DOHH2 (cell line): ENCODE measurements around the gene ANKDD1A.

Source experiments
- H3F3A ChIP-seq: fragments of 200-600 bp; sonication (generic), shearing (Covaris generic); 2 replicates; pipeline ENCODE4 v1.6.0; 2016; ENCODE audit warnings: antibody characterized with exemption, mild to moderate bottlenecking; ENCODE audit not compliant: control insufficient read depth, insufficient read depth
- H3K27ac ChIP-seq: fragments of 200-600 bp; sonication (generic); 2 replicates; pipeline ENCODE4 v1.5.1; 2014; ENCODE audit warnings: low read depth, mild to moderate bottlenecking, low read length, moderate library complexity
- H3K27me3 ChIP-seq: fragments of 200-600 bp; sonication (generic); 2 replicates; pipeline ENCODE4 v1.6.1; 2014; ENCODE audit warnings: mild to moderate bottlenecking, low read length, mixed read lengths; ENCODE audit not compliant: control insufficient read depth
- H3K36me3 ChIP-seq: fragments of 200-600 bp; sonication (generic); 2 replicates; pipeline ENCODE4 v1.6.1; 2014; ENCODE audit warnings: mild to moderate bottlenecking, low read length, moderate library complexity, mixed read lengths; ENCODE audit not compliant: control insufficient read depth
- H3K4me1 ChIP-seq: fragments of 200-600 bp; sonication (generic); 2 replicates; pipeline ENCODE4 v1.6.1; 2014; ENCODE audit warnings: mild to moderate bottlenecking, low read length, mixed read lengths; ENCODE audit not compliant: control insufficient read depth
- H3K4me2 ChIP-seq: fragments of 200-600 bp; sonication (generic); 2 replicates; pipeline ENCODE4 v1.6.0; 2014; ENCODE audit warnings: mild to moderate bottlenecking, low read length, moderate library complexity
- H3K4me3 ChIP-seq: fragments of 200-600 bp; sonication (generic); 2 replicates; pipeline ENCODE4 v1.5.1; 2014; ENCODE audit warnings: mild to moderate bottlenecking, low read length, mixed read lengths
- H3K79me2 ChIP-seq: fragments of 200-600 bp; sonication (generic); 2 replicates; pipeline ENCODE4 v1.6.1; 2014; ENCODE audit warnings: mild to moderate bottlenecking, low read length, mixed read lengths; ENCODE audit not compliant: control insufficient read depth
- H3K9me2 ChIP-seq: fragments of 200-600 bp; sonication (generic); replicated peaks from 2 replicates; pipeline ENCODE4 v1.6.1; 2014; ENCODE audit warnings: mild to moderate bottlenecking, low read length, mixed read lengths; ENCODE audit not compliant: control insufficient read depth
- H3K9me3 ChIP-seq: fragments of 200-600 bp; sonication (generic); 2 replicates; pipeline ENCODE4 v1.6.1; 2014; ENCODE audit warnings: antibody characterized with exemption, low read length, mixed read lengths; ENCODE audit not compliant: control insufficient read depth, insufficient read depth
- H4K20me1 ChIP-seq: fragments of 200-600 bp; sonication (generic); 2 replicates; pipeline ENCODE4 v1.6.0; 2014; ENCODE audit warnings: low read depth, mild to moderate bottlenecking, antibody characterized with exemption, low read length, moderate library complexity; ENCODE audit not compliant: control insufficient read depth, insufficient read depth
- EZH2phosphoT487 ChIP-seq: fragments of 200-600 bp; sonication (generic); IDR thresholded peaks from 2 replicates; pipeline ENCODE4 v1.6.1; 2017; ENCODE audit warnings: borderline replicate concordance, mild to moderate bottlenecking, antibody characterized with exemption, low read length, moderate library complexity, mixed read lengths
- TF ChIP-seq, protein P1 (sequence below): fragments of 200-600 bp; sonication (generic); IDR thresholded peaks from one replicate; pipeline ENCODE4 v1.5.1; 2014; ENCODE audit warnings: antibody characterized with exemption, mild to moderate bottlenecking, low read depth, low read length; ENCODE audit not compliant: poor library complexity, severe bottlenecking

Gene ANKDD1A

DNA sequence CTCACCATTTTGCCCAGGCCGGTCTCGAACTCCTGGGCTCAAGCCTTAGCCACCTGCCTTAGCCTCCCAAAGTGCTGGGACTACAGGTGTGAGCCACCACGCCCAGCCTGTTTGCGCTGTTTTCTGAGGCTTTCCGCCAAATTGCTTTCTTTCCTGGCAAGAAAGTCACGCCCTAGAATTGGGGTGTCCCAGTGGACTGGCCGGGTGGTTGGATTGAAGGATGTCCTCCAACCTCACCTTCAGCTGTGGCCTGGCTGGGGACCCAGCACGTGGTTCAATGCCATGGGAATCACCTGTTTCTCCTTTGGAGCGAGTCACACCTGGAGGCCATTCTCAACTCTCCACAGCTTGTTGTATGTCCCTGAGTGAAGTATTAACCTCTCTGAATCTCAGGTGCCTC, 5.8 kb upstream of the ANKDD1A start:
- no peak overlapping the region for H3K4me2 ChIP-seq
- H4K20me1 ChIP-seq, result no peaks in the 10 kb centered on the region
- TF ChIP-seq, protein P1, sequence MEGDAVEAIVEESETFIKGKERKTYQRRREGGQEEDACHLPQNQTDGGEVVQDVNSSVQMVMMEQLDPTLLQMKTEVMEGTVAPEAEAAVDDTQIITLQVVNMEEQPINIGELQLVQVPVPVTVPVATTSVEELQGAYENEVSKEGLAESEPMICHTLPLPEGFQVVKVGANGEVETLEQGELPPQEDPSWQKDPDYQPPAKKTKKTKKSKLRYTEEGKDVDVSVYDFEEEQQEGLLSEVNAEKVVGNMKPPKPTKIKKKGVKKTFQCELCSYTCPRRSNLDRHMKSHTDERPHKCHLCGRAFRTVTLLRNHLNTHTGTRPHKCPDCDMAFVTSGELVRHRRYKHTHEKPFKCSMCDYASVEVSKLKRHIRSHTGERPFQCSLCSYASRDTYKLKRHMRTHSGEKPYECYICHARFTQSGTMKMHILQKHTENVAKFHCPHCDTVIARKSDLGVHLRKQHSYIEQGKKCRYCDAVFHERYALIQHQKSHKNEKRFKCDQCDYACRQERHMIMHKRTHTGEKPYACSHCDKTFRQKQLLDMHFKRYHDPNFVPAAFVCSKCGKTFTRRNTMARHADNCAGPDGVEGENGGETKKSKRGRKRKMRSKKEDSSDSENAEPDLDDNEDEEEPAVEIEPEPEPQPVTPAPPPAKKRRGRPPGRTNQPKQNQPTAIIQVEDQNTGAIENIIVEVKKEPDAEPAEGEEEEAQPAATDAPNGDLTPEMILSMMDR, result no peak
- TF ChIP-seq EZH2phosphoT487, result no peak

DNA sequence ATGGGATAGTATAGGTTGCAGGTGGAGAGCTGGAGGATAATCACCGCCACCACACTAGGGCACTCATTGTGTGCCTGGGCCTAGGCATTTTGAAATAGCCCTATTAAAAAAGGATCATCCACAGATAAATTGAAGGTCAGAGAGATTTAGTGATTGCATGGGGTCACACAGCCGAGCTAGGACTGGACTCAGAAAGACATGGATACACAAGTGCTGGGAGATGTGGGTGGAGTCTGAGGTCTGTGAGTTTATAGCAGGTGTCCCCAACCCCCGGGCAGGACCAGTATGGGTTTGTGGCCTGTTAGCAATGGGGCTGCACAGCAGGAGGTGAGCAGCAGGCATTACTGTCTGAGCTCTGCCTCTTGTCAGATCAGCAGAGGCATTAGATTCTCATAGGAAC, 5.3 kb upstream of the ANKDD1A start:
- Histone ChIP-seq H3K4me3 (no peak overlapping the region), H3K4me2 (no peak overlapping the region), H3K27ac (no peak overlapping the region), H3K4me1 (peaks cover 24% of the 10 kb centered on the region), H4K20me1 (no peaks in the 10 kb centered on the region), H3K79me2 (no peaks in the 10 kb centered on the region), H3F3A (no peaks in the 10 kb centered on the region), H3K27me3 (peaks cover 10% of the 10 kb centered on the region), H3K36me3 (no peaks in the 10 kb centered on the region), H3K9me3 (no peaks in the 10 kb centered on the region), H3K9me2 (no peaks in the 10 kb centered on the region)
- TF ChIP-seq, protein P1, result no peak
- TF ChIP-seq EZH2phosphoT487, result no peak

More for the DNA sequence above, 5.8 kb upstream of the ANKDD1A start:
- Histone ChIP-seq H3K9me2 (no peaks in the 10 kb centered on the region), H3K79me2 (no peaks in the 10 kb centered on the region), H3K36me3 (no peaks in the 10 kb centered on the region), H3K9me3 (no peaks in the 10 kb centered on the region), H3K4me3 (no peak overlapping the region), H3F3A (no peaks in the 10 kb centered on the region), H3K27ac (no peak overlapping the region), H3K27me3 (peaks cover 5% of the 10 kb centered on the region), H3K4me1 (peaks cover 22% of the 10 kb centered on the region)

DNA sequence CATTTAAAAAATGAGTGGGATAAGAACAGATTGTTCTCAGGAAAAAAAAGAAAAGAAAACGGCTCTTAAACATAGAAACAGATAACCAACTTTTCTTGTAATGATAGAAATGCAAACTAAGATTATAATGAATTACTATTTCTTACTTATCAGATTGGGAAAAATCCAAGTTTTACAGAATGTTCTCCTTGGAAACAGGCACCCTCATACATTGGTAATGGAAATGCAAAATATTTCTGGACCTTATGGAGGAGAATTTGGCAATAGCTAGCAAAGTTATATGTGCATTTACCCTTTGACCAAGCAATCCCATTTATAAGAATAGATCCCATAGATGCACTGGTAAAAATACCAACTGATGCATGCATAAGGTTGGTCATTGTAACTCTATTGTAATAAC, 3.7 kb upstream of the ANKDD1A start:
- no peak for TF ChIP-seq EZH2phosphoT487
- TF ChIP-seq, protein P1, result no peak
- Histone ChIP-seq H3K27me3 (peaks cover 23% of the 10 kb centered on the region), H3F3A (no peaks in the 10 kb centered on the region), H4K20me1 (no peaks in the 10 kb centered on the region), H3K36me3 (no peaks in the 10 kb centered on the region), H3K27ac (no peak overlapping the region), H3K79me2 (no peaks in the 10 kb centered on the region), H3K4me2 (no peak overlapping the region), H3K9me2 (no peaks in the 10 kb centered on the region), H3K4me3 (no peak overlapping the region), H3K9me3 (no peaks in the 10 kb centered on the region), H3K4me1 (peaks cover 15% of the 10 kb centered on the region)

DNA sequence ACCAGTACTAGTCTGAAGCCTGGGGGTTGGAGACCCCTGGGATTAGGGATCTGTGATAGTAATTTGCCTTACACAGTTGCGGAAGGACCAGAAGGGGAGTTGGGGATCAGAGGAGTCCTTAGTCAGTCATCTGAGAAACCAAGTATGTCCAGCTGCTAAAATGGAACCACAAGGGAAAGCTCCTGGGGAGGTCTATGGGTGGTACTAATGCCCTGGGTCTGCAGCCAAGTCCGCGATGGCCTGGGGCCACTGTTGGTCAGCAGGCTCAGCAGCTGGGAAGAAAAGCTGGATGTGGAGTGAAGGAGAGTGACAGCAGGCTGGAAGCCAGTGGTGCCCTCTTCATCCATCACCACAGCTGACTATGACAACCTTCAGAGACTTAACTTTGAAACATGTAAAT, 2.2 kb upstream of the ANKDD1A start:
- no peak overlapping the region for H3K4me2 ChIP-seq
- no peaks in the 10 kb centered on the region for H3K36me3 ChIP-seq
- no peaks in the 10 kb centered on the region for H3K79me2 ChIP-seq
- H3K9me3 ChIP-seq, result no peaks in the 10 kb centered on the region
- peaks cover 12% of the 10 kb centered on the region for H3K4me1 ChIP-seq
- TF ChIP-seq, protein P1, result no peak
- no peak for TF ChIP-seq EZH2phosphoT487
- no peak overlapping the region for H3K4me3 ChIP-seq
- no peaks in the 10 kb centered on the region; the same call in 1 of the 2 replicates for H4K20me1 ChIP-seq
- peaks cover 23% of the 10 kb centered on the region for H3K27me3 ChIP-seq
- H3K9me2 ChIP-seq, result no peaks in the 10 kb centered on the region
- H3F3A ChIP-seq, result no peaks in the 10 kb centered on the region
- no peak overlapping the region for H3K27ac ChIP-seq
